ENCODE results near the gene CD80.

Gene CD80

GRCh38 chr3:119562307-119562961 lies 3.0 kb upstream of the CD80 start:
- Histone ChIP-seq H2AFZ (ENCODE audit: low read length) (0 out of 2 replicates have a peak overlapping the region, but pooled peaks have one; percentile 32), H4K20me1 (ENCODE audit: insufficient read depth, low read length) (no peaks in the 10 kb centered on the region), H3K9me2 (ENCODE audit: low read depth, low read length) (no peaks in the 10 kb centered on the region), H3K9me3 (ENCODE audit: low read length) (no peaks in the 10 kb centered on the region), H3K4me3 (ENCODE audit: low read depth, low read length, poor library complexity, severe bottlenecking) (no peak overlapping the region), H3K4me1 (ENCODE audit: insufficient read depth, low read length, severe bottlenecking) (peaks cover 29% of the 10 kb centered on the region), H3K4me2 (ENCODE audit: low read length) (no peak overlapping the region; the same call in 1 of the 2 replicates), H3K9ac (ENCODE audit: low read length) (no peak overlapping the region; the same call in 1 of the 2 replicates), H3F3A (ENCODE audit: insufficient read depth, low read length) (no peaks in the 10 kb centered on the region), H3K36me3 (ENCODE audit: insufficient read depth, low read length) (0 out of 2 replicates have a peak, but pooled peaks cover under 1% of the 10 kb centered on the region), H3K79me2 (ENCODE audit: insufficient read depth, low read length) (no peaks in the 10 kb centered on the region), H3K27ac (ENCODE audit: low read depth, low read length, poor library complexity, severe bottlenecking) (peak overlapping the region; percentile 34), H3K27me3 (ENCODE audit: insufficient read depth, low read length) (no peaks in the 10 kb centered on the region)
- TF ChIP-seq EZH2 (IDR thresholded peaks at IDR 0.05; ENCODE audit: borderline replicate concordance, low read length) (no peak), CTCF (IDR thresholded peaks at IDR 0.05; ENCODE audit: low read length) (no peak)

GRCh38 chr3:119560160-119560559 lies 746 bp upstream of the CD80 start:
- H3K9me2 ChIP-seq (ENCODE audit: low read depth, low read length), result no peaks in the 10 kb centered on the region
- TF ChIP-seq EZH2 (IDR thresholded peaks at IDR 0.05; ENCODE audit: borderline replicate concordance, low read length), result no peak
- TF ChIP-seq CTCF (IDR thresholded peaks at IDR 0.05; ENCODE audit: low read length), result no peak
- H3K4me3 ChIP-seq (ENCODE audit: low read depth, low read length, poor library complexity, severe bottlenecking), result peak overlapping the region; percentile 1
- H3K4me2 ChIP-seq (ENCODE audit: low read length), result peak overlapping the region; percentile 26; the same call in 1 of the 2 replicates
- H3F3A ChIP-seq (ENCODE audit: insufficient read depth, low read length), result no peaks in the 10 kb centered on the region
- no peaks in the 10 kb centered on the region for H3K79me2 ChIP-seq (ENCODE audit: insufficient read depth, low read length)
- peak overlapping the region; percentile 21 for H3K27ac ChIP-seq (ENCODE audit: low read depth, low read length, poor library complexity, severe bottlenecking)
- H4K20me1 ChIP-seq (ENCODE audit: insufficient read depth, low read length), result no peaks in the 10 kb centered on the region
- H3K9me3 ChIP-seq (ENCODE audit: low read length), result no peaks in the 10 kb centered on the region
- H3K4me1 ChIP-seq (ENCODE audit: insufficient read depth, low read length, severe bottlenecking), result peaks cover 39% of the 10 kb centered on the region
- H2AFZ ChIP-seq (ENCODE audit: low read length), result no peak overlapping the region
- no peaks in the 10 kb centered on the region for H3K27me3 ChIP-seq (ENCODE audit: insufficient read depth, low read length)
- no peak overlapping the region for H3K9ac ChIP-seq (ENCODE audit: low read length)
- H3K36me3 ChIP-seq (ENCODE audit: insufficient read depth, low read length), result 0 out of 2 replicates have a peak, but pooled peaks cover 6% of the 10 kb centered on the region

GRCh38 chr3:119558626-119559317 lies 642 bp downstream of the CD80 start:
- Histone ChIP-seq H2AFZ (ENCODE audit: low read length) (no peak overlapping the region), H3K9me3 (ENCODE audit: low read length) (no peaks in the 10 kb centered on the region), H3K9me2 (ENCODE audit: low read depth, low read length) (no peaks in the 10 kb centered on the region), H3K27ac (ENCODE audit: low read depth, low read length, poor library complexity, severe bottlenecking) (peak overlapping the region; percentile 6), H3K36me3 (ENCODE audit: insufficient read depth, low read length) (0 out of 2 replicates have a peak, but pooled peaks cover 6% of the 10 kb centered on the region), H3K27me3 (ENCODE audit: insufficient read depth, low read length) (no peaks in the 10 kb centered on the region), H3K9ac (ENCODE audit: low read length) (peak overlapping the region; percentile 49), H3F3A (ENCODE audit: insufficient read depth, low read length) (no peaks in the 10 kb centered on the region), H3K4me1 (ENCODE audit: insufficient read depth, low read length, severe bottlenecking) (peaks cover 41% of the 10 kb centered on the region), H3K4me2 (ENCODE audit: low read length) (peak overlapping the region; percentile 49), H3K4me3 (ENCODE audit: low read depth, low read length, poor library complexity, severe bottlenecking) (peak overlapping the region; percentile 53), H3K79me2 (ENCODE audit: insufficient read depth, low read length) (no peaks in the 10 kb centered on the region), H4K20me1 (ENCODE audit: insufficient read depth, low read length) (no peaks in the 10 kb centered on the region)
- TF ChIP-seq EZH2 (IDR thresholded peaks at IDR 0.05; ENCODE audit: borderline replicate concordance, low read length) (no peak), CTCF (IDR thresholded peaks at IDR 0.05; ENCODE audit: low read length) (no peak)

Data from OCI-LY1 (cell line).